NCI-H1436 treated with DMSO at 0.1 percent for 48 hours (cell line): ENCODE measurements around the gene CLEC16A.

Experiments
- DNase-seq: peaks from one replicate; lab custom pipeline; 2025; lab: John Stamatoyannopoulos, UW

The CLEC16A gene

DNA sequence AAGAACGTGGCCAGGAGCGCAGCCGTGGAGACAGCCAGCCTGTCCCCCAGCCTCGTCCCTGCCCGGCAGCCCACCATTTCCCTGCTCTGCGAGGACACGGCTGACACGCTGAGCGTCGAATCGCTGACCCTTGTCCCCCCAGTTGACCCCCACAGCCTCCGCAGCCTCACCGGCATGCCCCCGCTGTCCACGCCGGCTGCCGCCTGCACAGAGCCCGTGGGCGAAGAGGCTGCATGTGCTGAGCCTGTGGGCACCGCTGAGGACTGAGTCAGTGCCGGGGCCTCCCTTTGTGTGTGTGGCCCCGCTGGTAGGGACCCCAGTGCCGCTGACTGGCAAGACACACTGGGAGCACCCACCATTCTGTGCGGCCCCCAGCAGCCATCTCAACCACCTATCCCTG lies 234.1 kb downstream of the CLEC16A start:
- no peak for DNase-seq

DNA sequence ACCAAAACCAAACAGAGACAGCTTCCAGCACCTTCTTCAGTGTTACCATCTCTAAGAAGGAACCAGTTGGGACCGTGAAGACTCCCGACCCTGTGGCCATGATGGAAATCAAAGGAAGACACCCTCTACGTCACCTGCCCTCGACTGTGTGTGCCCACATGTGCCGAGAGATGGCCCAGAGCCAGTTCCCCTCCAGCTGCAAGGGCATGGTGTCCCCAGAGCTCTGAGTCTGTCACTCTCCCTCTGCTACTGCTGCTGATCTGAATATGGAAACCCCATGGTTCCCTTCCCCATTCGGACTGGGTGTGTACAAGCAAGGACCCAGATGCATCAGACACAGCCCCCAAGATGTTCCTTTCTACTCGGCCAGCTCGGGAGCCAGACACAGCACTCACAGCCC lies 235.2 kb downstream of the CLEC16A start:
- DNase-seq = no peak

DNA sequence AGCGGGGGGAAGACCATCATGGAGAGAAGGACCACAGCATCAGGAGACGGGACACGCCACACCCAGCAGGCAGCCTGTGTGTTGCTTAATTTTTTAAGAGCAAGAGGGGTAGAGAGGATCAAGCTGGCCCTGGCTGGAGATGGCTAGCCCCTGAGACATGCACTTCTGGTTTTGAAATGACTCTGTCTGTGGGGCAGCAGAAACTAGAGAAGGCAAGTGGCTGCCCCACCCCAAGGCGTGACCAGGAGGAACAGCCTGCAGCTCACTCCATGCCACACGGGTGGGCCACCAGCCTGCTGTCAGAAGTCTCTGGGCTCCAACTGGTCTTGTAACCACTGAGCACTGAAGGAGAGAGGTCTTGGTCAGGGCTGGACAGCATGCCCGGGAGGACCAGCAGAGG lies 236.1 kb downstream of the CLEC16A start:
- no peak for DNase-seq

DNA sequence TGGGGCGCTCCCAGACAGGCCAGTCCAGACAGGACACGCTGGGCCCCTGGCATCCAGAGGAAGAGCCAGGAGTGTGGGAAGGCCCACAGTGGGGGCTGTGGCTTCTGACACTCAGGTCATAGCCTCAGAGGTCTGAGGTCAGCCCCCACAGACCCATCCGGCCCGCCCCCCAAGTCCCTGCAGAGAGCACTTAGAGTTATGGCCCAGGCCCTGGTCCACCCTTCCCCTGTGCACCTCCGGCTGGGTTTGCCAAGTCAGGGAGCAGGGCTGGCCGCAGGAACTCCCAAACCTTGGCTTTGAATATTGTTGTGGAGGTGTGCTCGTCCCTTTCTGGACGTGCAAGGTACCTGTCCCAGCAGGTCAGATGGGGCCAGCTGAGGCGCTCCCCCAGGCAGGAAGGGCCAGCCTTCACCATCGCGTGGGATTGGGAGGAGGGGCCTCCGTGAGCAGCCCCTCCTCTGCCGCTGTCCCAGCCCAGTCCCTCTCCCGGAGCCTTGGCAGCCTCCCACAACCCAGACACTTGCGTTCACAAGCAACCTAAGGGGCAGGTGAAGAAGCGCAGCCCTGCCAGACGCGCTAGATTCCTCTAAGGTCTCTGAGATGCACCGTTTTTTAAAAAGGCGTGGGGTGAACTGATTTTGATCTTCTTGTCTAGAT lies 237.0 kb downstream of the CLEC16A start:
- DNase-seq = no peak

DNA sequence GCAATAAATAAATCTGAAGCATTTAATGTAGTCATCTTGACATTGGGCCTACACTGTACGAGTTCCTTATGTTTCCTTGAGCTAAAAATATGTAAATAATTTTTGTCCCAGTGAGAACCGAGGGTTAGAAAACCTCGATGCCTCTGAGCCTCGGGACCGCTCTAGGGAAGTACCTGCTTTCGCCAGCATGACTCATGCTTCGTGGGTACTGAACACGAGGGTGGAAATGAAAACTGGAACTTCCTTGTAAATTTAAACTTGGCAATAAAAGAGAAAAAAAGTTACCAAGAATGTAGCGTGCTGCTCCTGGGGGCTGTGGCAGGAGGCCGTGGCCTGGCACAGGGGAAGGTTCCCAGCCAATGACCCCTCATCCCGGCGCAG lies 237.5 kb downstream of the CLEC16A start:
- no peak for DNase-seq

DNA sequence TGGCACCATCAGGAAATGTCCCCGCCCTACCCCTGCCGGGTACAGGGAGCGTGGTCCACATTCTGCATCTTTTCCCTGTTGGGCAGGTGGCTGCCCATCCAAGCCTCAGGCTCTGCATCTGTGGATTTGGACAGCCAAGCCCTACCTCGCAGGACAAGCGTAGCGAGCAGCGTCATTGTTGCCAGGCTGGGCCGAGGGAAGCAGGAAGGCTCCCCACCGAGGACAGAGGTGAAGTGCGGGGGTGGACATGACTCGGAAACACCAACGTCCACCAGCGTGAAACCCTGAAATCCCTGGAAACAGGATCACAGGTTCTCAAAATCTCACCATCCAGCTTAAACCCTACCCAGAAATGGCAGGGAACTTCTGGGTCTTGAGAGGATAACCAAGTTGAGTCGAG lies 238.0 kb downstream of the CLEC16A start:
- DNase-seq = no peak

DNA sequence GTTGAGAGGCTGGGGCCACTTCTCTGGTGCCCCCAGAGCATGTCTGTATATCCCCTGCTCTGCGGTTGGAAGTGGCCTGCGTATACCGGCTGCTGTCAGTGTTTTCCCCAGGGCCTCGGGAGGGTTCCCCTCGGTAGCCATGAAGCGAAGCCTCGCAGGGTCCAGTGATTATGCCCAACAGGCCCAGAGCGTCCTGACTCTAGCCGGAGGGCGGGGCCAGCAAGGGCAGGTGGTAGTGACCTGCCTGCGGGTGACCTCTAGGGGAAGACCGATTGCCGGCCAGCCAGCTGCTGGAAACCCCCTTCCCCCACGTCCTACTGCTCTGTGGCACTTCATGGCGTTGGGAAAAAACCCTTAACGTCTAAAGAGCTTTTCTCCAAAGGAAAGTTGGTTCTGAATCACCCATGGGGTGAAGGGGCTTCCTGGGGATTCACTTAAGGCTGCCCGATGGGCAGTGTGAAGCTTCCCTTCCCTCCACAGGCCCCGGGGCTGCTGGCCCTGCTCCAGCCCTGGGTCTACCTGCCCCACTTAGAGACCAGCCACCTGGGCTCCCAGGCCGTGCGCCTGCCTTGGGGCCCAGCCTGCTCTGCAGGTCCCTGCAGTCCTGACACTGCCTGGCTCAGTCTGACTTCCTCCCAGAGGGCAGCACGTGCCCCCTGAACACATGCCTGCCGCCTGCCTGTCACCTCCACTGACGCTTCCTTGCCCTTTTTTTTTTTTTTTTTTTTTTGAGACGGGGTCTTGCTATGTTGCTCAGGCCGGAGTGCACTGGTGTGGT lies 238.9 kb downstream of the CLEC16A start:
- DNase-seq = no peak

DNA sequence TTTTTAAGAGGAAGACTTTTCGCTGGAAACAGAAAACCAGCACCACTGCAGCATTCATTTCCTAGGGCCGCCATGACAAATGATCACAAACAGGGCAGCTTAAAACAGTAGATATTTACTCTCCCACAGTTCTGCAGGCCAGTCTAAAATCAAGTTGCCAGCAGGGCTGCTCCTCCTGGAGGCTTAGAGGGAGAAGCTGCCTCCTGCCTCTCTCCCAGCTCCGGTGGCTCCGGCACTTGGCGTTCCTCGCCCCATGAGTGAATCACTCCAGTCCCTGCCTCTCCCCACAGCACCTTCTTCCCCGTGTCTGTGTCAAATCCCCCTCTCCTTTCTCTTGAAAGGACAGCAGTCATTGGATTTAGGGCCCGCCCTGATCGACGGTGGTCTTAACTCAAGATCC lies 239.6 kb downstream of the CLEC16A start:
- DNase-seq = no peak

DNA sequence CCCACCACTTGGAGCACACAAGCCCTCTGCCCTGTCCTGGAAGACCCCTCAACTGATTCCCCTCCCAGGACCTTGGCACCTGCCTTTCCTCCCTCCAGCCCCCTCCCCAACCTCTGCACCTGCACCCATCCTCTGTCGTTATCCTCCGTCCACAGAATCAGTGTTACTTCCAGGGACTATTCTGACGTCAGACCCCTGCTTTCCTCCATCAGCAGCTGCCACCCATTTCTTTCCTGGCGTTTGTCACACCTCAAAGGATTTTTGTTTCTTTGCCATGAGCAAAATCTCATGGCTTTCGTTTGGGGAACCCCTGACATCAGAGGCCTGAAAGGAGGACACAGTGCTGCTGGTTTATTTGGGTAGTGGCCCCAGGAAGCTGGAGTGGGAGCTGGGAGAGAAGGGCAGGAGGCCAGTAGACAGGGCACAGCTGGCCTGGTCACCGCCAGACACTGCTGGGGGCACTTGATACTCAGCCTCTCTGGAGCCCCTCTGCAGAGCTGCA lies 243.2 kb downstream of the CLEC16A start:
- DNase-seq = no peak

DNA sequence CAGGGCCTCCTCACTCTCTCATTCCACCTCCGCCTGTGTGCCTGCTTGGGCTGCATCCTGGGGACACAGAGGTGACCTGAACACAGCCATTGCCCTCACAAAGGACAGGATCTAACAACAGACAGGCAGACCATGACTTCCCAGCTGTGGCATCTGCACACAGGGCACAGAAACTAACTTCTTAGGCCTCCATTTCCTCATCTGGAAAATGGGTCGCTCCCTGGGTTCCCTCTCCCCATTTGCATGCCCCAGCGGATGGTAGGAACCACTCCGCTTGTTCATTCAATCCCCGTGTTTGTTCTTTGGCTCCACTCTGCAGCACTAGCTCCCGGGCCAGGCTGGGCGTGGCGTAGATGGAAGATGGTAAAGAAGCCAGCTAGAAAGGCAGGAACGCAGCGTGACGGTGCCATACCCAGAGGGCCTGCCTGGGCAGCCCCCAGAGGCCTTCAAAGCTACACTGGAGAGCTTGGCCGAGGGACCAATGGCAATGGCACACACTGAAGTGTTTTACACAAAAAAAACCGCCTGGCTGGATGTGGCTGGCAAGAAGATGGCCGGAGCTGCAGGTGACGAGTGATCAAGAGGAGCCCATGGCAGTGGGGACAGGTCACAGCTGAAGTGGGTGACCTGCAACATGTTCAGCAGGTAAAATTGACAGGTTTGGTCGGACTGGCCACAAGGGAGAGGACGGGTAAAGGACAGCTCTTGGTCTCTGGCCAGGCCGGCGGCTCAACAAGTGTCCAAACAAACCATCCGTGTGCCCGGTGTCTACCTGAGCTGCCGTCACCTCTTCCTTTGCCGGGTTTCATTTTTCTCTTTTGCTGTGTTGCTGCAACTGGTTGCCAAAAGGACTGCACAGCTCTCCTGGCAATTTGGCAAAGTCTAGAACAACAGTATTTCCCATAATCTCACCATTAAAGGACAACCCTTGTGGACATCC lies 244.7 kb downstream of the CLEC16A start:
- DNase-seq = no peak

DNA sequence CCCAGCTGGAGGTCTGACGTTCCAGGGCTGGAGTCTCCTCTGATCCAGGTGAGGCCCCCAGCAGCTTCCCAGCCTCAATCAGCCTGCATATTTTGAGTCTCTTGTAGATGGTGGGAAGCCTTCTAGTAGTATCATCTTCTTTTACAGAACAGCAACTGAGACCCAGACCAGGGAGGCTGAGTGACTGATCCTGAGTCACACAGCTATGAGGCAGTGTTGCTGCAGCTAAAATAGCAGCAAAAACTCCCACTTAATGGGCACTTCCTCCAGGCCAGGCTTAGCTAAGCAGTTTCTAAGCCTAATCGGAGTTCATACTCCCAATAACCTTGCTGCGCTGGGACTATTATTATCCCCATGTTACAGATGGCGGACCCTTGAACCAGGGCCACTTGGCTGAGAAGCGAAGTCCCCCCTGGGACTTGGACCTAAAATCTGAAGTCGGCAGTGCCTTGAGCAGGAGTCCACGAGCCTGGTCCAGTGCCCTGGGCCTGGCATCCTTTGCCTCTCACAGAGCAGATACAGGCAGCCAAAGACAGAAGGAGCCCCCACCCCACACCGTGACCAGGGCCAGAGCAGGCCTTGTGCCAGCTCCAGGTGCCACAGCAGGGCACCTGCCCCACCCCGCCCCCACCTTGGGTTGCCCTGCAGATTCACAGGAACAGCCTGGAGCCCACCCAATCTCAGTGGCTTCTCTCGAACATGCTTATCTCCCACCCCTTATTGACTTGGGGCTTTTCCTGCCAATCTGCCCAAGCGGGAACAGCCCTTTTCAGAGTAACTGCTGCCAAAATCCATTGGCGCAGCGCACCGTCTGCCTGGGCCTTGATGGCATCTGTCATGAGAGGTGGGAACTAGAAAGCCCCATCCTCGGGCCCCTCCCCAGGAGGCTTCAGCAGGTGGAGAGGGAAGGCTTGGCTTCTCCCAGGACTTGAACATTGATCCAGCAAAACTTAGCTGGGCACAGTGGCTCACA lies 246.5 kb downstream of the CLEC16A start:
- DNase-seq = no peak

DNA sequence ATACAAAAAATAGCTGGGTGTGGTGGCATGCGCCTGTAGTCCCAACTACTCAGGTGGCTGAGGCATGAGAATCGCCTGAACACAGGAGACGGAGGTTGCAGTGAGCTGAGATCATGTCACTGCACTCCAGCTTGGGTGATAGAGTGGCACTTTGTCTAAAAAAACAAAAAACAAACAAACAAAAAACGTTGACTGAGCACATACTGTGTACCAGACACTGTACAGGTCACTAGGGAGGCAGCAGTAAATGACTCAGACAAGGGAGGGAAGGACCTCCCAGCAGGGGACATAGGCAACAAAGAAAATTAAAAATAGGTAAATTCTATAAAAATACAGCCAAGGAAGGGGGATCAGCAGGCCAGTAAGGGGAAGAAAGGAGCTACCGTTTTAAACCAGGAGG lies 247.3 kb downstream of the CLEC16A start:
- no peak for DNase-seq

DNA sequence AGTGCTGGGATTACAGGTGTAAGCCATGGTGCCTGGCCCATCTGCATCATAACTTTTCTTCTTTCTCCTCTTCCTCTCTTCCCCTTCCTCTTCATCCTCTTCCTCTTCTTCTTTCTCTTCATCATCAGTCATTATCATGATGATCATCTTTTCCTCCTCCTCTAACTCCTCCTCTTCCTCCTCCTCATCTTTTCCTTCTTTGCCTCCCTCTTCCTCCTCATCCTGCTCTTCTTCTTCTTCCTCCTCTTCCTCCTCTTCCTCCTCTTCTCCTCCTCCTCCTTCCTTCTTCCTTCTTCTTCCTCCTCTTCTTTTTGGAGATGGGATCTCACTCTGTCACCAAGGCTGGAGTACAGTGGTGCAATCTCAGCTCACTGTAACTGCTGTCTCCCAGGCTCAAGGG lies 249.1 kb downstream of the CLEC16A start:
- no peak for DNase-seq

DNA sequence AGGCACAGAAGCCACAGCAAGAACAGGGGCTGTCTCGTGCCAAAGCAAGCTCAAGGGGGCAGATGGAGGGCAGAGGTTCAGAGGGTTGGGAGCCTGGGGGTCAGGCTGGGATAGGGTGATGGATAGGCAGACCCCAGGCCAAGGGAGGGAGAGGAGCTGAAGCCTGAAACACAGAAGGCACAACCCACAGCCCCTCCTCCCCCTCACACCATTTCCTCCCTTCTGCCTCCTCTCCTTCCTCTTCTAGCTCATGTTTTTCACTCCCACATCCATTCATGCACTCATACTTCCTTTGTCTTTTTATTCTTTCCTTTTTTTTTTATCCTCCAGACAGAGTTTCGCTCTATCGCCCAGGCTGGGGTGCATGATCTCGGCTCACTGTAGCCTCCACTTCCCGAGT lies 250.5 kb downstream of the CLEC16A start:
- no peak for DNase-seq

DNA sequence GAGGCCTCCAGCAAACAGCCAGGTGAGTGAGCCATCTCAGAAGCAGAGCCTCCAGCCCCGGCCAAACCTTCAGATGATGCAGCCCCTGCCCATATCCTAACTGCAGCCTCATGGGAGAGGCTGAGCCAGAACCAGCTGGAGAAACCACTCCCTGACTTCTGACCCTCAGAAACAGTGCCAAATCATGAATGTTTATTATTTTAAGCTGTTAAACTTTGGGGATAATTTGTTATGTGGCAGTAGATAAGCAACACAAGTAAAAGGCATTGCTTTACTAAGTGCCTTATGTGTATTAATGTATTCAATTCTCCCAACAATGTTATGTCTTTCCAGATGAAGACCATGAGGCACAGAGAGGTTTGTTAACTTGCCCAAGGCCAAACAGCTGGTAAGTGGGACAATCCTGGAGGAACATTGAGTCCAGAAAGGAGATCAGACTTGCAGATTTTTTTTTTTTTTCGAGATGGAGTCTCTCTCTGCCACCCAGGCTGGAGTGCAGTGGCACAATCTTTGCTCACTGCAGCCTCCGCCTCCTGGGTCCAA lies 252.0 kb downstream of the CLEC16A start:
- DNase-seq = no peak

DNA sequence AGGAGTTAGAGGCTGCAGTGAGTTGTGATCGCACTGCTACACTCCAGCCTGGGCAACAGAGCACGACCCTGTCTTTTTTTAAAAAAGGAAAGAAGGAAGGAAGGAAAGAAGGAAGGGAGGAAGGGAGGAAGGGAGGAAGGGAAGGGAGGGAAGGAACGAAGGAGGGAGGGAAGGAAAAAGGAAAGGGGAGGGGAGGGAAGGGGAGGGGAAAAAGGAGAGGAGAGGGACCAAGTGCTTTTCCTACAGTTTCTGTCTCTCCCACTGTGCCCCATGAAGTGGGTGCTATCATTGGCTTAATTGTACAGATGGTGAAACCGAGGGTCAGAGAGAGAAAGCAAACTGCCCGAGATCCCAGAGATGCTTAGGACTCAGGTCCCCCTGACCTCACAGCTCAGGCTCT lies 254.0 kb downstream of the CLEC16A start:
- no peak for DNase-seq

DNA sequence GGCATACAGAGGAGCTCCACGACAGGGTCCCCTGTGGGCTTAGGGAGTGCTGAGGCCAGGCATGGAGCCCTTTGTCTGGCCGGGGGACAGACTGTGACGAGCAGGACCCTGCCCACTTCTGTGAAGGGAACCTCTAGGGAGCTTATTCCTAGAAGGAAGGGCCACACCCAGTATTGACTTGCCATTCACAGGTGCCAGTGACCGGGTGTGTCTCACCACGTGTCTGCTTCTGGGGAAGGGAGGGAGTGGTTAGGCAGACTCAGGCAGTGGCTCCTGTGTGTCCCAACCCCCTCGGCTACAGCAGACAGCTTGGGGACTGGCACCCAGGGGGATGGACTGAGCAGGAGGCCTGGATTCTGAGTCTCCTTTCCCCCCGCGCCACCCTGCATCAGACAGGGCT lies 254.5 kb downstream of the CLEC16A start:
- DNase-seq = no peak

DNA sequence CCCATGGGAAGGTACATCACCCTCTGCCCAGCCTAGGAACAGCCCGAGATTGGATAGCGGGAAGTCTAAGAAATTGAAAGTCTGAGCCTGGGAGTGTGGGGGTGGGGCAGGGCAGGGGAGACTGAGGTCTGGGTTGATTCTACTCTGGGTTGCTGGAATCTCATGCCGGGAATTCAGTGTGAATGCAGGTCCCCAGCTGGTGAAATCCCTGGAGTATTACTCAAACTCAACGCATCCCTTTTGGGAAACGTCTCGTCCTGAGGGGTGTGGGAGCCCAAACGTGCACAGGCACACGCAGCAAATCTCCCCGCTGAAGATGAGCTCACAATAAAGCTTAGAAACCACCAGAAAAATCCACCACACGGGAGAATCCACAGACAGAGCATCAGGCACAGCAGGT lies 256.2 kb downstream of the CLEC16A start:
- DNase-seq = no peak

DNA sequence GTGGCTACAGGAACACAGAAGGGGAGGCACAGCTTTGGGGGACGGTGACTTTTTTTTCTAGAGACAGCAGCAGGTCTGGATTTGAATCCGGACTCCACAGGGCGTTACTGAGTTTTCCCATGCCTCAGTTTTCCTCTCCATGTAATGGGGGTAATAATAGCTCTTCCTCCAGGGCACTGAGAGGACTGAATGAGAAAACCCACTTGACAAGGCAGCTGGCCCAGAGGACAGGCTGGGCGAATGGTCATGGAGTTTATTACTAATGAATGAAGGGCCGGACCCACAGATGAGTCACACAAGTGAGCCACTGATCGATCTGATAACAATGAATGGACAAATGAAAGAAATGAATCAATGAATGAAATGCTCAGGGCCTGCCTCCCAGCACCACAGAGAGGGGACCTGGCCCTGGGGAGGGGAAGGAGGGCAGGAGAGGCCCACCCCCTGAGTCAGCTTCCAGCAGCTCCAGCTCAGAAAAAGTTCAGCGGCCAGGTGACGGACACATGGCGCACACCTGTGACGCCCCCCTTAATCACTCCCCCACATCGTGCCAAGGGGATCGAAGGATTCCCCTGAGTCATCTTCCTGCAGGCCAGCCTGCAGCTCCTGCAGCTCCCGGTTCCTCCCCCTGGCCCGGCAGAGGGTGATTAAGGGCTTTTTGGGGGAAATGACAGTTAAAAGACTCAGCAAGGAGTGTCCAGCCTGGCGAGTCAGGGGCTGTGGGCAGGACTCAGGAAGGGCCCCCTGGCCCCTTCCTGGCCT lies 257.3 kb downstream of the CLEC16A start:
- DNase-seq = no peak
